MM.1S (cell line): ENCODE results near the gene DBN1.

ENCODE experiments used
- DNase-seq: peaks from one replicate; pipeline ENCODE4 v3.0.0-alpha.2; 2015
- H2AFZ ChIP-seq: fragments of 300-600 bp; sonication (generic); 2 replicates; pipeline ENCODE4 v1.6.0; 2016; ENCODE audit warnings: antibody characterized with exemption, low read length
- H3F3A ChIP-seq: fragments of 300-600 bp; sonication (generic); 2 replicates; pipeline ENCODE4 v1.6.1; 2016; ENCODE audit warnings: mild to moderate bottlenecking, antibody characterized with exemption, low read length, moderate library complexity, mixed read lengths; ENCODE audit not compliant: insufficient read depth
- H3K27ac ChIP-seq: fragments of 300-600 bp; sonication (generic); 2 replicates; pipeline ENCODE4 v1.5.1; 2016; ENCODE audit warnings: mild to moderate bottlenecking, low read length
- H3K27me3 ChIP-seq: fragments of 300-600 bp; sonication (generic); replicated peaks from 2 replicates; pipeline ENCODE4 v1.6.0; 2016; ENCODE audit warnings: low read length; ENCODE audit not compliant: insufficient read depth
- H3K36me3 ChIP-seq: fragments of 300-600 bp; sonication (generic); replicated peaks from 2 replicates; pipeline ENCODE4 v1.6.1; 2016; ENCODE audit warnings: mild to moderate bottlenecking, low read length, mixed read lengths; ENCODE audit not compliant: insufficient read depth
- H3K4me1 ChIP-seq: fragments of 300-600 bp; sonication (generic); 2 replicates; pipeline ENCODE4 v1.6.1; 2016; ENCODE audit warnings: low read length, mixed read lengths
- H3K4me2 ChIP-seq: fragments of 300-600 bp; sonication (generic); 2 replicates; pipeline ENCODE4 v1.6.0; 2016; ENCODE audit warnings: low read depth, low read length
- H3K4me3 ChIP-seq: fragments of 300-600 bp; sonication (generic); 2 replicates; pipeline ENCODE4 v1.5.1; 2016; ENCODE audit warnings: low read length, mixed read lengths
- H3K79me2 ChIP-seq: fragments of 300-600 bp; sonication (generic); 2 replicates; pipeline ENCODE4 v1.6.1; 2016; ENCODE audit warnings: mixed run types, low read length, mixed read lengths
- H3K9ac ChIP-seq: fragments of 300-600 bp; sonication (generic); 2 replicates; pipeline ENCODE4 v1.6.1; 2016; ENCODE audit warnings: low read length, mixed read lengths
- H3K9me2 ChIP-seq: fragments of 300-600 bp; sonication (generic); replicated peaks from 2 replicates; pipeline ENCODE4 v1.6.1; 2016; ENCODE audit warnings: mild to moderate bottlenecking, low read length, mixed read lengths; ENCODE audit not compliant: insufficient read depth
- H3K9me3 ChIP-seq: fragments of 300-600 bp; sonication (generic); replicated peaks from 2 replicates; pipeline ENCODE4 v1.6.1; 2016; ENCODE audit warnings: mild to moderate bottlenecking, low read length, mixed read lengths; ENCODE audit not compliant: insufficient read depth
- H4K20me1 ChIP-seq: fragments of 300-600 bp; sonication (generic); 2 replicates; pipeline ENCODE4 v1.6.1; 2016; ENCODE audit warnings: mild to moderate bottlenecking, low read length, moderate library complexity, mixed read lengths; ENCODE audit not compliant: insufficient read depth
- CTCF ChIP-seq: fragments of 300-600 bp; sonication (generic); IDR thresholded peaks from 2 replicates; pipeline ENCODE4 v1.5.1; 2016; ENCODE audit warnings: antibody characterized with exemption, low read length, mixed read lengths
- EZH2 ChIP-seq: fragments of 300-600 bp; sonication (generic); optimal IDR thresholded peaks from 2 replicates; pipeline ENCODE3; 2017; ENCODE audit warnings: low read depth, mild to moderate bottlenecking, antibody characterized with exemption, low read length, mixed read lengths
- EZH2phosphoT487 ChIP-seq: fragments of 300-600 bp; sonication (generic); IDR thresholded peaks from 2 replicates; pipeline ENCODE4 v1.6.1; 2018; ENCODE audit warnings: antibody characterized with exemption, low read length

Gene DBN1

GRCh38 chr5:177491983-177492746 lies 18.7 kb upstream of the DBN1 start:
- H4K20me1 ChIP-seq = no peaks in the 10 kb centered on the region
- H3K4me2 ChIP-seq = no peak overlapping the region
- TF ChIP-seq EZH2phosphoT487 (no peak), EZH2 (no peak)
- no peaks in the 10 kb centered on the region for H3K79me2 ChIP-seq
- no peaks in the 10 kb centered on the region for H3K9me2 ChIP-seq
- no peak overlapping the region for H3K9ac ChIP-seq
- no peaks in the 10 kb centered on the region for H3K36me3 ChIP-seq
- peaks cover 11% of the 10 kb centered on the region for H3K4me1 ChIP-seq
- no peak overlapping the region for H3K4me3 ChIP-seq
- H3F3A ChIP-seq = peaks cover 6% of the 10 kb centered on the region
- no peak overlapping the region for H3K27ac ChIP-seq
- H2AFZ ChIP-seq = no peak overlapping the region
- DNase-seq = no peak
- H3K27me3 ChIP-seq = no peaks in the 10 kb centered on the region
- H3K9me3 ChIP-seq = no peaks in the 10 kb centered on the region

GRCh38 chr5:177491429-177491945 lies 18.1 kb upstream of the DBN1 start:
- peak; percentile 78 for DNase-seq
- no peak overlapping the region for H3K4me2 ChIP-seq
- no peaks in the 10 kb centered on the region for H3K79me2 ChIP-seq
- no peaks in the 10 kb centered on the region for H3K36me3 ChIP-seq
- H3K4me3 ChIP-seq = no peak overlapping the region
- H3K27me3 ChIP-seq = no peaks in the 10 kb centered on the region
- H2AFZ ChIP-seq = no peak overlapping the region
- H4K20me1 ChIP-seq = no peaks in the 10 kb centered on the region
- no peak overlapping the region for H3K9ac ChIP-seq
- peaks cover 11% of the 10 kb centered on the region for H3K4me1 ChIP-seq
- H3F3A ChIP-seq = peaks cover 6% of the 10 kb centered on the region
- no peaks in the 10 kb centered on the region for H3K9me2 ChIP-seq
- no peaks in the 10 kb centered on the region for H3K9me3 ChIP-seq
- no peak for TF ChIP-seq EZH2phosphoT487
- peak; percentile 84 for TF ChIP-seq CTCF
- no peak for TF ChIP-seq EZH2
- no peak overlapping the region for H3K27ac ChIP-seq

- Histone ChIP-seq H3K9me2 (no peaks in the 10 kb centered on the region), H3K36me3 (no peaks in the 10 kb centered on the region), H3K79me2 (no peaks in the 10 kb centered on the region), H4K20me1 (no peaks in the 10 kb centered on the region), H3K27me3 (no peaks in the 10 kb centered on the region), H3K4me2 (no peak overlapping the region), H3K9me3 (no peaks in the 10 kb centered on the region), H3K27ac (no peak overlapping the region), H3K9ac (no peak overlapping the region), H3K4me3 (no peak overlapping the region), H3K4me1 (peaks cover 11% of the 10 kb centered on the region), H3F3A (peaks cover 6% of the 10 kb centered on the region), H2AFZ (no peak overlapping the region)
- TF ChIP-seq EZH2 (no peak), EZH2phosphoT487 (no peak), CTCF (no peak)
- DNase-seq = no peak
Observed at GRCh38 chr5:177490992-177491391, 17.6 kb upstream of the DBN1 start.
